ENCODE results near the gene HCN2. TPM values are rescaled to one million over a fixed set of nuclear protein-coding genes. Genes with fewer than 3 reads are reported as not detected.

HCN2 gene
- total RNA-seq, 2 experiments from 2014 or later, result 0.48 to 0.53 TPM

DNA sequence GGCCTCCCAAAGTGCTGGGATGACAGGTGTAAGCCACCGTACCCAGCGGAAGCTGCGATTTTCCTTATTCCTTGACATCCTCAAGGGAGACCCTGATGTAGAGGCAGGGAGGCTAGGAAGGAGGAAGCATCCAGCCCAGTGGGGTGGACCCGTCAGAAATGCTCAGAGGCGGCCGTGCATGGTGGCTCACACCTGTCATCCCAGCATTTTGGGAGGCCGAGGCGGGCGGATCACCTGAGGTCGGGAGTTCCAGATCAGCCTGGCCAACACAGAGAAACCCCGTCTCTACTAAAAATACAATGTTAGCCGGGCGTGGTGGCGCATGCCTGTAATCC is 34.2 kb upstream of the HCN2 start:
- POLR2A ChIA-PET, result no interaction called here
- H3K4me3 Mint-ChIP-seq, result no peak overlapping the region
- no peak overlapping the region for H3K27ac Mint-ChIP-seq
- H3K9me3 Mint-ChIP-seq (ENCODE audit: low read depth), result no peaks in the 10 kb centered on the region
- no peaks in the 10 kb centered on the region for H3K36me3 Mint-ChIP-seq (ENCODE audit: low read depth)
- no peak for DNase-seq
- ATAC-seq, result no peak
- CTCF ChIA-PET, result interaction anchor here (0.9 kb wide), 1 partner anchor 16 kb away, joined by 3 read pairs; no protein-coding TSS in a partner anchor
- H3K4me1 Mint-ChIP-seq, result no peaks in the 10 kb centered on the region
- H3K27me3 Mint-ChIP-seq, result no peaks in the 10 kb centered on the region
- intact Hi-C loops (cut with DNase I, micrococcal nuclease), result no loop called here

DNA sequence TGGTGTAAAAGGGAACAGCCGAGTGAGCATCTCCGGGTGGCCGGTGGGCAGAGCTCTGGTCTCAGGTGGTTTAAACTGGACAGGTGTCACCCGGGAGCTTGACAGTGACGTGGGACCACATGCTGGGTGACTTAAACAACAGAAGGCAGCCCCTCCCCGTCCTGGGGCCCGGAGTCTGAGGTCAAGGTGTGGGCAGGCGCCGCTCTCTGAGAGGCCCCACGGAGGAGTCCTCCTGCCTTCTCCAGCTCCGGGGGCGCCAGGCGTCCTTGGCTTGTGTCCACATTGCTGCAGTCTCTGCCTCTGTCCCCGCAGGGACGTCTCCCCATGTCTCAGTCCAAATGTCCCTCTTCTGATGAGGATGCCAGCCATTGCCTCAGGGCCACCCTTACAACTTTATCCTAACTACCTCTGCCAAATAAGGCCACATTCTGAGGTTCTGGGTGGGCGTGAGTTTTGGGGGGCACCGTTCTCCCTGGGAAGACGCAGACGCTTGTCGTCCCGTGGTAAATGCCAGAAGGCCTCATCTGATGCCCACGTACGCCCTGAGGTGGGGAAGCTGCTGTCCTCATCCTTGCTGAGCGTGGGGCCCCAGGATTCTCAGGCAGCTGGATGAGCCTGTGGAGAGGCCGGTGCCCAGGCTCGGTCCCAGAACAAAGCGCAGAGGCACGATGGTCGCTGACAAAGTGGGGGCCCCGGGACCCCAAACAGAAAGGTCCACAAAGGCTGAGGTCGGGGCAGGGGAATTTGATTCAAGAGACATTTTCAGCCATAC is 32.9 kb upstream of the HCN2 start:
- H3K9me3 Mint-ChIP-seq (ENCODE audit: low read depth), result no peaks in the 10 kb centered on the region
- ChIA-PET CTCF (no interaction called here), POLR2A (no interaction called here)
- no peaks in the 10 kb centered on the region for H3K4me1 Mint-ChIP-seq
- ATAC-seq (no peak), DNase-seq (no peak)
- intact Hi-C loops (cut with DNase I, micrococcal nuclease), result no loop called here
- H3K4me3 Mint-ChIP-seq, result no peak overlapping the region
- H3K27me3 Mint-ChIP-seq, result no peaks in the 10 kb centered on the region
- H3K27ac Mint-ChIP-seq, result no peak overlapping the region
- no peaks in the 10 kb centered on the region for H3K36me3 Mint-ChIP-seq (ENCODE audit: low read depth)

DNA sequence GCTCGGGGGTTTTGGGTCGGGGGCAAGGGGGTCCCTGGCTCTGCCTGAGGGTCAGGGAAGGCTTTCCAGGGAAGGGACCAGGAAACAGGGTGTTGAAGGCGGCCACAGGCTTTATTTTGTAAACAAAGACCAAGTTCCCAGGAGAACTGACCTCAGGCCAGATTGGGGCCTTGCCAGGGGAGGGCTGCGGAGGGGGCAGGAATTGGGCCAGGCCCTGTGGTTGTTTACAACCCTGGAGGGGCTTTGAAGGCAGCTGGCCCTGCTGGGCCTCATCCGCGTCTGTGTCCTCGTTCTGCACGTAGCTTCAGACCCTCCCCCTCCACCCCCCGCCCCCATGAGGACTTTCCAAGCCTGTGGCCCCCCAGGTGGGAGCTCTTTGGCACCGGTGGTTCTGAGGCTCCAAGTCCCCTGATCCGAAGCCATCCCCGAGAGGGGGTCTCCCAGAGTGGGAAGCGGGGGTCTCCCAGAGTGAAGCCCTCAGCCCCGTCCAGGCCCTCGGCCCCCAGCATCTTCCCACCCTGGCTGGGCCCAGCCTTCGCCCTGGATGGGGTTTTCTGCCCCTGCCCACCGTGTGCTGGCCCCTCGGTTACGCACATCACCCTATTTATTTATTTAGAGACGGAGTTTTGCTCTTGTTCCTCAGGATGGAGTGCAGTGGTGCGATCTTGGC is 30.8 kb upstream of the HCN2 start:
- no peaks in the 10 kb centered on the region for H3K36me3 Mint-ChIP-seq (ENCODE audit: low read depth)
- ChIA-PET POLR2A (no interaction called here), CTCF (no interaction called here)
- H3K4me1 Mint-ChIP-seq, result no peaks in the 10 kb centered on the region
- no peaks in the 10 kb centered on the region for H3K9me3 Mint-ChIP-seq (ENCODE audit: low read depth)
- no peak for ATAC-seq
- intact Hi-C loops (cut with DNase I, micrococcal nuclease), result no loop called here
- H3K27me3 Mint-ChIP-seq, result no peaks in the 10 kb centered on the region
- DNase-seq, result no peak
- H3K27ac Mint-ChIP-seq, result no peak overlapping the region
- no peak overlapping the region for H3K4me3 Mint-ChIP-seq

DNA sequence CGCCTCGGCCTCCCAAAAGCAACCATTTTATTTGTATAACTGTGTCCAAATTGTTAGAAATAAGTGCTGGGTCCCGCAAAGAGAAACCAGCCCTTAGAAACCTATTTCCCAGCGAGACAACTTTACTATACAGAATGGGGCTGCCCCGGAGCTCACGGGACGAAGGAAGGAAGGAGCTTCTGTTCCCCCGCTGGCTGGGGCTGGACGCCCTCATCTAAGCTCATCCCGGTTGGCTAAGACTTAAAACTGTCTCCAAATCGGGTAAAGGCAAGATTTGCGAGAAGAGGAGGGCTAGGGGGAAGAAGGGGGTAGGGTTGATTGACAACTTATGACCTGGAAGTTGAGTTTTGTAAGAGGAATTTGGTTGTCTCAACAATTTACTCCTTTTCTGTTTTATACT is 29.6 kb upstream of the HCN2 start:
- intact Hi-C loops (cut with DNase I, micrococcal nuclease), result no loop called here
- ChIA-PET POLR2A (no interaction called here), CTCF (interaction anchor here (0.8 kb wide), 1 partner anchor 110 kb away, joined by 3 read pairs; no protein-coding TSS in a partner anchor)
- Mint-ChIP-seq H3K9me3 (ENCODE audit: low read depth) (no peaks in the 10 kb centered on the region), H3K27ac (no peak overlapping the region), H3K4me3 (no peak overlapping the region), H3K4me1 (no peaks in the 10 kb centered on the region), H3K36me3 (ENCODE audit: low read depth) (no peaks in the 10 kb centered on the region), H3K27me3 (no peaks in the 10 kb centered on the region)
- no peak for ATAC-seq
- no peak for DNase-seq

DNA sequence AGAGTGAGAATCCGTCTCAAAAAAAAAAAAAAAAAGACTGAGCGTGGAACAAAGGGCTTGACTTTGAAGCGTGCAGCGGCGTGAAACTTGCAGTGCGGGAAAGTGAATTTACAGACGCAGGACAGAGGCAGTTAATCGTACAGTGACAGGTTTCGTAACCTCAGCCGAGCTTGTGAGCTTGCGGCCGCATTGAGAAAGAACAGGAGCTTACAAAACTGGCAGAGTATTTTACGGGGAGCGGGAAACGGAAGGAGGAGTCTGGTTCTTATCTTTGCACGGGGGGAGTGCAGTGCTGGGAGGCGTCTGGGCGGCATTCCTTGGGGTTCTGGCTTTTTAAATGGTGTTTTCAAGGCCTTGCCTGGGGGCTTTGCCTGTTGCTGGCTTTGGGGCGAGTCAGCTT is 23.3 kb upstream of the HCN2 start:
- ATAC-seq, result no peak
- Mint-ChIP-seq H3K4me1 (peaks cover 9% of the 10 kb centered on the region), H3K4me3 (no peak overlapping the region), H3K9me3 (ENCODE audit: low read depth) (no peaks in the 10 kb centered on the region), H3K27ac (no peak overlapping the region), H3K27me3 (no peaks in the 10 kb centered on the region), H3K36me3 (ENCODE audit: low read depth) (peaks cover 3% of the 10 kb centered on the region)
- intact Hi-C loops (cut with DNase I, micrococcal nuclease), result no loop called here
- ChIA-PET POLR2A (no interaction called here), CTCF (no interaction called here)
- DNase-seq, result no peak

DNA sequence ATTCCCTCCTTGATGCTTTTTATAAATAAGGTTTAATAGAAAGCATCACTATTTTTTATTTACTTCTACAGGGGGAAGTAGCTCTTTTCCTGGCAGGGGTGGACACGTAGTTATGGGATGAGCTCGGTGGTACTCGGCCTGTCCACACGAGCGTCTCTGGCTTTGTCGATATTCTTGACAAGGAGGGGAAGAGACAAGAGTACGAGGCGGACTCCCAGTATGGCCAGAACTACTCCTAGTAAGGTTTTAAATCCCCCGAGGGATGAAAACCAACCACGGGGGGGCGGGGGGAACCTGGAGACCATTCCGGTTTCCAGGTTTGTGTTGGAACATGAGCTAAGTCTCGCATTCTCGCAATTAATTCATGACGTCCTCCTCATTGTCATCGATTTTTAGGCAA is 22.8 kb upstream of the HCN2 start:
- CTCF ChIA-PET, result no interaction called here
- Mint-ChIP-seq H3K9me3 (ENCODE audit: low read depth) (no peaks in the 10 kb centered on the region), H3K4me3 (no peak overlapping the region), H3K27ac (no peak overlapping the region), H3K36me3 (ENCODE audit: low read depth) (peaks cover 3% of the 10 kb centered on the region), H3K27me3 (no peaks in the 10 kb centered on the region), H3K4me1 (peaks cover 11% of the 10 kb centered on the region)
- DNase-seq, result no peak
- ATAC-seq, result no peak
- POLR2A ChIA-PET, result no interaction called here
- intact Hi-C loops (cut with DNase I, micrococcal nuclease), result no loop called here

DNA sequence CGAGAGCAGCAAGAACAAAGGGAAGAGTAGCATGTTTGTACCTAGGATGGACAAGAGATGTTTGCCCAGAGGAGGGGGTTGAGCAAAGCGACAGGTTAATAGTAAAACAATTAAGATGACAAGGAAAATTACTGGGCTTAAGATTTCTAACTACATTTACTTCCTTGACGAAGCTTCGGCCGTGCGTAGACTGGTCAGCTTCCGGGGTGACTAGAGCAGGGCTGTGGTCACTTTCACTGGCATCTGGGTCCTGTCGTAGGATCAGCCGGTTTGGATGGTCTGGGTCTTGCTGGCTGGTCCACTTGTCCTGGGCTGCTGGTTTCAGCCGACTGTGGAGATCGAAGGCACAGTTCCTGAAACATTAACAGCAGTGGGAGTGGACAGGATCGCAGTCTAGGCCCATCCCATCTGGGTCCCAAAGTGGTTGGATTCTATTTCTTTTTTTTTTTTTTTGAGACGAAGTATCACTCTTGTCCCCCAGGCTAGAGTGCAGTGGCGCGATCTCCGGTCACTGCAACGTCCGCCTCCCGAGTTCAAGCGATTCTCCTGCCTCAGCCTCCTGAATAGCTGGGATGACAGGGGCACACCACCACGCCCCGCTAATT is 22.3 kb upstream of the HCN2 start:
- Mint-ChIP-seq H3K27ac (no peak overlapping the region), H3K36me3 (ENCODE audit: low read depth) (peaks cover 3% of the 10 kb centered on the region), H3K4me1 (peaks cover 11% of the 10 kb centered on the region), H3K4me3 (no peak overlapping the region), H3K9me3 (ENCODE audit: low read depth) (no peaks in the 10 kb centered on the region), H3K27me3 (no peaks in the 10 kb centered on the region)
- ChIA-PET CTCF (interaction anchor here (0.9 kb wide), 1 partner anchor 15 kb away, joined by 3 read pairs; no protein-coding TSS in a partner anchor), POLR2A (no interaction called here)
- intact Hi-C loops (cut with DNase I, micrococcal nuclease), result no loop called here
- ATAC-seq (no peak), DNase-seq (no peak)

DNA sequence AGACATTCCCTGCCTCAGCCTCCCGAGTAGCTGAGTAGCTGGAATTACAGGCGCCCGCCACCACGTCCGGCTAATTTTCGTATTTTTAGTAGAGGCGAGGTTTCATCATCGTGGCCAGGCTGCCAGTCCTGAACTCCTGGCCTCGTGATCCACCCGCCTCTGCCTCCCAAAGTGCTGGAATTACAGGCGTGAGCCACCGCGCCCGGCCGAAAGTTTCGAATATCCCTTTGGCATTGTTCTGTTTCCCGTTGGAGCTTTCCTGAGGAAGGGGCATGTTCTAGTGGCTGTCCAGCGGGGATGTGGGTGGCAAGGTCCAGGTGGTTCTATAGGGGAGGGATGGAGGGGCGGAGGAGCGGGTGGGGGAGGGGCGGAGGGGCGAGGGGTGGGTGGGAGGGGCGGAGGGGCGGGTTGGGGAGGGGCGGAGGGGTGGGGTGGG is 19.4 kb upstream of the HCN2 start:
- peaks cover 6% of the 10 kb centered on the region for H3K36me3 Mint-ChIP-seq (ENCODE audit: low read depth)
- ATAC-seq (no peak), DNase-seq (no peak)
- peak overlapping the region; percentile 77 for H3K27ac Mint-ChIP-seq
- ChIA-PET CTCF (interaction anchor here (0.7 to 1.1 kb wide), 3 partner anchors 9 to 59 kb away, joined by 3 to 4 read pairs (median 3); no protein-coding TSS in a partner anchor), POLR2A (interaction anchor here (0.6 kb wide), 1 partner anchor 38 kb away, joined by 3 read pairs; the partner anchor contains the start of gene CDC34)
- no peaks in the 10 kb centered on the region for H3K9me3 Mint-ChIP-seq (ENCODE audit: low read depth)
- H3K4me3 Mint-ChIP-seq, result no peak overlapping the region
- intact Hi-C loops (cut with DNase I, micrococcal nuclease), result loop anchor here in 1 of 2 experiments (5.0 kb wide), 1 partner anchor 92 kb away; the partner anchor contains the start of gene RNF126
- H3K4me1 Mint-ChIP-seq, result peaks cover 25% of the 10 kb centered on the region
- no peaks in the 10 kb centered on the region for H3K27me3 Mint-ChIP-seq

DNA sequence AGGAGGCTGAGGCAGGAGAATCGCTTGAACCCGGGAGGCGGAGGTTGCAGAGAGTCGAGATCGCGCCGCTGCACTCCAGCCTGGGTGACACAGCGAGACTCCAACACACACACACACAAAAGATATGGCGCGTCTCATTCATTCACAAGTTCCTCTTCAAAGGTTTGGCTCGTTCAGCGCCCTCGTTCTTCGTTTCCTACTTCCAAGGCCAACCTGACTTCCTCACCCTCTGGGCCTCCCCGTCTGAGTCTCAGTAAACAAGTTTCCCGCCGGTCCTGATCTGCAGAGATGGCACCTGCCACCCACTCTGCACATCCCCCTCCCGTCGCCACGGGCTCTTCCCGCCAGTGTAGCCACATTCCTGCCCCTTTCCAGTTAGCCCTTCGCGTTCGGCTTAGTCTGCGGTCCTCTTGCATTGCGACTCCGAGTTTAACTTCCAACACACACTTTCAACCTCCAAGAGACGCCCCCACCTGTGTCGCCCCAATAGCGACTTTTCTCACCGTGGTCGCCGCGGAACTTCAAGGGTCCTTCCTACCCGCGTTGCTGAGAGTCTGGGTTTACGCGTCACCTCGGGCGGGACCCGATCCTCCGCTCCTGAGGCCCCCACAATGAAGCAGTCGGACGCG is 18.6 kb upstream of the HCN2 start:
- POLR2A ChIA-PET, result interaction anchor here (0.6 kb wide), 1 partner anchor 39 kb away, joined by 3 read pairs; the partner anchor contains the start of gene CDC34
- DNase-seq (peak; percentile 74), ATAC-seq (peak; percentile 31)
- CTCF ChIA-PET, result interaction anchor here (0.9 to 1.3 kb wide), 4 partner anchors 10 to 61 kb away, joined by 3 to 7 read pairs (median 6); partner anchors contain the start of gene CDC34
- H3K4me3 Mint-ChIP-seq, result peak overlapping the region; percentile 90
- H3K27me3 Mint-ChIP-seq, result no peaks in the 10 kb centered on the region
- H3K4me1 Mint-ChIP-seq, result peaks cover 29% of the 10 kb centered on the region
- H3K27ac Mint-ChIP-seq, result peak overlapping the region; percentile 95
- intact Hi-C loops (cut with DNase I, micrococcal nuclease), result loop anchor here in 1 of 2 experiments (1.0 to 5.0 kb wide), 2 partner anchors 62 to 91 kb away; partner anchors contain the start of genes POLRMT and RNF126
- peaks cover 6% of the 10 kb centered on the region for H3K36me3 Mint-ChIP-seq (ENCODE audit: low read depth)
- H3K9me3 Mint-ChIP-seq (ENCODE audit: low read depth), result no peaks in the 10 kb centered on the region

DNA sequence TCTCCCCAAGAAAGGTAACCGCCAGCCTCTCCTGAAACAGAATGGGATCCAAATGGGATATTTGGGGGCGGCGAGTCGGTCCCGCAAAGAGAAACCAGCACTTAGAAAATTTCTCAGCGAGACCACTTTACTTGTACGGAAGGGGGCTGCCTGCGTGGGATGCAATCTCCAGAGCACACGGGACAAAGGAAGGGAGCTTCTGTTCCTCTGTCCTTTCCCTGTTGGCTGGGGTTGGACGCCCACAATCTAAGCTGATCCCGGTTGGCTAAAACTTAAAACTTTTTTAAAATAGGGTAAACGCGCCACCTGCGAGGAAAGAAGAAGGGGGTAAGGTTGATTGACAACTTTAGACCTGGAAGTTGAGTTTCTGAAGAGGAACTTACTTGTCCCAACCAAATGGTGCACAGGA is 18.1 kb upstream of the HCN2 start:
- DNase-seq (peak; percentile 46), ATAC-seq (no peak)
- H3K4me3 Mint-ChIP-seq, result peak overlapping the region; percentile 90
- H3K27me3 Mint-ChIP-seq, result no peaks in the 10 kb centered on the region
- CTCF ChIA-PET, result interaction anchor here (0.9 to 1.3 kb wide), 3 partner anchors 16 to 61 kb away, joined by 3 to 7 read pairs (median 7); partner anchors contain the start of gene CDC34
- peaks cover 33% of the 10 kb centered on the region for H3K4me1 Mint-ChIP-seq
- peaks cover 6% of the 10 kb centered on the region for H3K36me3 Mint-ChIP-seq (ENCODE audit: low read depth)
- POLR2A ChIA-PET, result interaction anchor here (1.0 kb wide), 1 partner anchor 61 kb away, joined by 3 read pairs; no protein-coding TSS in a partner anchor
- intact Hi-C loops (cut with DNase I, micrococcal nuclease), result loop anchor here in 1 of 2 experiments (1.0 to 5.0 kb wide), 2 partner anchors 62 to 91 kb away; partner anchors contain the start of genes POLRMT and RNF126
- H3K9me3 Mint-ChIP-seq (ENCODE audit: low read depth), result no peaks in the 10 kb centered on the region
- H3K27ac Mint-ChIP-seq, result peak overlapping the region; percentile 95

Data from activated CD4-positive, alpha-beta T cell treated with anti-CD3 and anti-CD28 coated beads for 36 hours (primary cell).